ENCODE data around the gene OR51A7. TPM values are rescaled to one million over a fixed set of nuclear protein-coding genes. Genes with fewer than 3 reads are reported as not detected.

The OR51A7 gene
- total and polyA plus RNA-seq, 2 donors (not counting 1 experiment from before 2014, with no cell fraction given): not detected

- intact Hi-C loops (cut with micrococcal nuclease): no loop called here
- Mint-ChIP-seq H3K27me3 (no peaks in the 10 kb centered on the region), H3K4me1 (no peaks in the 10 kb centered on the region), H3K9me3 (ENCODE audit: insufficient read depth) (no peaks in the 10 kb centered on the region), H3K27ac (no peak within 1 kb of the TSS), H3K4me3 (no peak within 1 kb of the TSS)
- ChIA-PET POLR2A (no interaction called here), CTCF (interaction anchor here (1.0 kb wide), 1 partner anchor 8 kb away, joined by 3 read pairs; no protein-coding TSS in a partner anchor)
- DNase-seq (no peak), ATAC-seq (ENCODE audit: low read depth) (no peak)
- H4K20me1 ChIP-seq (ENCODE audit: control insufficient read depth, insufficient read depth, low read length, poor library complexity, severe bottlenecking): no peaks in the 10 kb centered on the region
- WGBS (ENCODE audit: insufficient coverage): 100% methylated on average over 1 of the region's 4 CpGs
- no peaks in the 10 kb centered on the region for H3K9me3 ChIP-seq (ENCODE audit: control extremely low read depth in 1 of 3, control insufficient read depth in 2 of 3, insufficient read depth in 1 of 3, low read length in 2 of 3)
- H3K9ac ChIP-seq (ENCODE audit: low read length): no peak within 1 kb of the TSS
- H3K36me3 ChIP-seq (replicated peaks in 1 of 2; ENCODE audit: control extremely low read depth in 1 of 2, control insufficient read depth in 1 of 2, extremely low read depth in 1 of 2, insufficient read depth in 2 of 2, low read length in 1 of 2): no peaks in the 10 kb centered on the region
- no peaks in the 10 kb centered on the region for H3K27me3 ChIP-seq (replicated peaks in 1 of 4; ENCODE audit: control extremely low read depth in 1 of 4, control insufficient read depth in 3 of 4, insufficient read depth in 4 of 4, low read length in 3 of 4)
- H3K79me2 ChIP-seq (ENCODE audit: control insufficient read depth, insufficient read depth, low read length): no peaks in the 10 kb centered on the region
- H3K4me3 ChIP-seq (ENCODE audit: control extremely low read depth in 1 of 5, extremely low read depth in 1 of 5, insufficient read depth in 1 of 5, low read depth in 2 of 5, low read length in 4 of 5): no peak within 1 kb of the TSS
- H3K4me2 ChIP-seq (replicated peaks; ENCODE audit: low read depth, low read length, poor library complexity, severe bottlenecking): no peak within 1 kb of the TSS
- H3K4me1 ChIP-seq (ENCODE audit: control insufficient read depth in 2 of 2, insufficient read depth in 2 of 2, low read length in 2 of 2): no peaks in the 10 kb centered on the region
- no peak within 1 kb of the TSS for H3K27ac ChIP-seq (ENCODE audit: low read length in 2 of 2)
- TF ChIP-seq EZH2 (IDR thresholded peaks at IDR 0.05; ENCODE audit: borderline replicate concordance, insufficient read depth, low read depth, low read length, poor library complexity, severe bottlenecking) (no peak), CTCF (IDR thresholded peaks at IDR 0.05) (no peak)
- H2AFZ ChIP-seq (ENCODE audit: insufficient read depth, low read depth, low read length, poor library complexity, severe bottlenecking): no peak within 1 kb of the TSS
These were observed 15.7 kb downstream of the OR51A7 start, which contains the start of gene OR51G2 for GRCh38 chr11:4919250-4919649. OR51G2 (minus strand) TSS chr11:4919350; CDS start chr11:4915663, 3,687 bp downstream.

- ChIA-PET POLR2A (no interaction called here), CTCF (no interaction called here)
- Mint-ChIP-seq H3K9me3 (ENCODE audit: insufficient read depth) (no peaks in the 10 kb centered on the region), H3K27me3 (no peaks in the 10 kb centered on the region), H3K4me3 (no peak overlapping the region), H3K4me1 (no peaks in the 10 kb centered on the region), H3K27ac (no peak overlapping the region)
- Histone ChIP-seq H2AFZ (ENCODE audit: insufficient read depth, low read depth, low read length, poor library complexity, severe bottlenecking) (no peak overlapping the region), H3K27me3 (replicated peaks in 1 of 4; ENCODE audit: control extremely low read depth in 1 of 4, control insufficient read depth in 3 of 4, insufficient read depth in 4 of 4, low read length in 3 of 4) (no peaks in the 10 kb centered on the region), H3K4me2 (replicated peaks; ENCODE audit: low read depth, low read length, poor library complexity, severe bottlenecking) (no peak overlapping the region), H3K4me3 (ENCODE audit: control extremely low read depth in 1 of 5, extremely low read depth in 1 of 5, insufficient read depth in 1 of 5, low read depth in 2 of 5, low read length in 4 of 5) (no peak overlapping the region), H3K27ac (ENCODE audit: low read length in 2 of 2) (no peak overlapping the region), H3K4me1 (ENCODE audit: control insufficient read depth in 2 of 2, insufficient read depth in 2 of 2, low read length in 2 of 2) (no peaks in the 10 kb centered on the region), H4K20me1 (ENCODE audit: control insufficient read depth, insufficient read depth, low read length, poor library complexity, severe bottlenecking) (no peaks in the 10 kb centered on the region), H3K9ac (ENCODE audit: low read length) (no peak overlapping the region), H3K79me2 (ENCODE audit: control insufficient read depth, insufficient read depth, low read length) (no peaks in the 10 kb centered on the region), H3K9me3 (ENCODE audit: control extremely low read depth in 1 of 3, control insufficient read depth in 2 of 3, insufficient read depth in 1 of 3, low read length in 2 of 3) (no peaks in the 10 kb centered on the region), H3K36me3 (replicated peaks in 1 of 2; ENCODE audit: control extremely low read depth in 1 of 2, control insufficient read depth in 1 of 2, extremely low read depth in 1 of 2, insufficient read depth in 2 of 2, low read length in 1 of 2) (no peaks in the 10 kb centered on the region)
- ATAC-seq (ENCODE audit: low read depth): no peak
- intact Hi-C loops (cut with micrococcal nuclease): no loop called here
- no peak for DNase-seq
- no peak for TF ChIP-seq CTCF (IDR thresholded peaks at IDR 0.05)
- no peak for TF ChIP-seq EZH2 (IDR thresholded peaks at IDR 0.05; ENCODE audit: borderline replicate concordance, insufficient read depth, low read depth, low read length, poor library complexity, severe bottlenecking)
- no CpG with 5 or more reads among the region's 1 CpG for WGBS (ENCODE audit: insufficient coverage)
These were observed 18.2 kb downstream of the OR51A7 start for GRCh38 chr11:4921796-4922195.

All from B cell (primary cell).